NCI-H1436 (cell line): Measurements from ENCODE around the gene SMYD3.
"Not testable (repeated sequence)": the region's sequence is repeated elsewhere in the genome, so short reads cannot be mapped to it uniquely, and the experiment has no call there.

Source experiments
- DNase-seq: peaks from one replicate; lab custom pipeline; 2025; lab: John Stamatoyannopoulos, UW

Gene SMYD3

DNA sequence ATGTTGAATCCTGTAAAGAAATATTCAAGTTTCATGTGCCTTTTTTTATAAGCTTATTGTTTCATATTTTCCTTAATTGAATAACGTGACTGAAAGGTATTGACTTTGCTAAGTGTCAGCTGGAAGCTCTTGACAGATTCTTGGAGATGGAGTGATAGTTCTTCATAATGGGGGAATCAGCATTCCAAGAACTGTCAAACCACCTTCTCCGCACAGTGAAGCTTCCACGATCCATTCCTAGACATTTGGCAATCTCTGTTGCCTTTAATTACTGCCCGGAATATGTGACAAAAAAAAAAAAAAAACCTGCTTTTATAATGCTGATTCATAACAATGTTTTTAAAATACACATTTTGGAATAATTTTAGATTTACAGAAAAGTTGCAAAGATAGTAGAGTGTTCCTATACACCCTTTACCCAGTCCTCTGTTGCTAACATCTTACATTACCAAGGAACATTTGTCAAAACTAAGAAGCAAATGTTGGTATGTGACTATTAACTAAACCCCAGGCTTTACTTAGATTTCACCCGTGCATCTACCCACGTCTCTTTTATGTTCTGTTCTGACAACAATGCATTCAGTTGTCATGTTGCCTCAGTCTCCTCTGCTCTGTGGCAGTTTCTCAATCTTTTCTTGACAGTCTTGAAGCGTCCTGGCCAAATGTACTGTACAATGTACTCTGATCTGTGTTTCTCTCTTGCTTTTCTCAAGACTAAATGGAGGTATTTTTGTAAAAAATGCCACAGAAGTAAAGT, 674.1 kb downstream of the SMYD3 start:
- no peak for DNase-seq

- DNase-seq: no peak
Observed at GRCh38 chr1:245831518-245831917, 675.6 kb downstream of the SMYD3 start.

GRCh38 chr1:245829826-245830225, 677.3 kb downstream of the SMYD3 start:
- DNase-seq: no peak

GRCh38 chr1:245829194-245829593, 677.9 kb downstream of the SMYD3 start:
- DNase-seq: no peak

DNA sequence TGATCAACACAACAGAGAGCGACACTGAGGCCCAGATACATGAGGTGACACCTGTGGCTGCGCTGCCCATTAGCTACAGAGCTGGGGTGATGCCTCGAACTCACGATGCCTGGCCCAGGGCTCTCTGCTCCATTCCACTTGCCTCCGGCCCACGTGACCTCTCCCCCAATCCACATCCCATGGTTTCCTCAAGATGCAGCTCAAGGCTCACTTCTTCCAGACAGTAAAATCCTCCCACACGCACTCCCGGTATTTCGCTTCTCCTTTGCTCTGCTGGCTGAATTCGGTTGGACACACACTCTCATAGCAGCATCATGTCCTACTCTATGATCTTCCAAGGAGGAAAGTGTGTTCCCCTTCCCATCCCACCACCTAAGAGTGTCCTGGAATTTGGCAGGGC, 679.8 kb downstream of the SMYD3 start:
- DNase-seq: no peak

DNA sequence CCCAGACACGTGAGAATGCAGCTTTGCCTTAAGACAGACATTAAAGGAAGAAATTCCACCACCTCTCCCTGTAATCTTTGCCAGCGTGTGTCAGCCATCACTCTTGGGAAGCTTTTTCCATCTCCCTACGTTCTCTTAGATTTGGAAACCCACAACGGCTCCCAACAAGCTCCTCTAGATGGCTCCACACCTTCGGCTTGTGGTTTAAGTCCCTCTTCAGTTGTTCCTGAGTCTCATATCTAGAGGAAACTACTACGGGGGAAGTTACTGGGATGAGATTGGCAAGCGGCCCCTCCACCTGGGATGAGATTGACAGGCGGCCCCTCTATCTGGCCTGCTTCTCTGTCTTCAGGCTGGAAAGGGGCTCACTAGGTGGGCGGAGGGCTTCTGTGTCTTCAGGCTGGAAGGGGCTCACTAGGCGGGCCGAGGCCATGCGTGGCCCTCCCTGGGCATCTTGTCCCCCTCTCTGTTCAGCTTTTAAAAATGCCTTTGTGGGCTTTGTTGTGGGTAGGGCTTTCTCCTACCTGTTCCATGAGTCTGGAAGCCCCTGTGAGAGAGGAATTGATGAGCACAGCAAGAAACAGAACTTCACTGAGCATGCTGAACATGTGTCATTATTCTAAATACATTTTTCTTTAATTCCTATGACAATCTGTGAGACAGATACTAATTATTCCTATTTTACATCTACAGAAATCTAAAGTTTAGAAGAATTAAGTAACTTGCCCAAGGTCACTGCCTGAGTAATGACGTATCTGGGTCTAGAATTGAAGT, 681.8 kb downstream of the SMYD3 start:
- DNase-seq: no peak

- DNase-seq: no peak
Observed at GRCh38 chr1:245823408-245824147, 683.5 kb downstream of the SMYD3 start.

DNA sequence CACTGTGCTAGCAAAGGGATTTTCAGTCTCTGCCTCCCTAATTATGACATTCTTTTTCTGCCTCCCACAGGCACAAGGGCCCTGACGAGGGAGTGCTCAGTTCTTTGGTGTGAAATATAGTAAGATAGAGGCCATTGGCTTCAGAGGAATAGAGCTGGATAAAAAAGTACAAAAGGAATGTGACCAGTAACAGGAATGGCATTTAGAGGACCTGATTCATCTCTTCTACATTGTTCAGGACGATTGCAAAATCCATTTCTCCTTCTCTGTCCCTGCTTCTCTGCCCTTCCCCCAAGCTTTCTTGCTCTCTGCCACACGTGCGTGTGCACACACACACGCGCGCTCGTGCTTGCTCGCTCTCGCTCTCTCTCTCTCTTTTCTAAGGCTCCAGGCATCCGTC, 684.1 kb downstream of the SMYD3 start:
- no peak for DNase-seq

GRCh38 chr1:245818363-245818762, 688.7 kb downstream of the SMYD3 start:
- DNase-seq: not testable (repeated sequence)

DNA sequence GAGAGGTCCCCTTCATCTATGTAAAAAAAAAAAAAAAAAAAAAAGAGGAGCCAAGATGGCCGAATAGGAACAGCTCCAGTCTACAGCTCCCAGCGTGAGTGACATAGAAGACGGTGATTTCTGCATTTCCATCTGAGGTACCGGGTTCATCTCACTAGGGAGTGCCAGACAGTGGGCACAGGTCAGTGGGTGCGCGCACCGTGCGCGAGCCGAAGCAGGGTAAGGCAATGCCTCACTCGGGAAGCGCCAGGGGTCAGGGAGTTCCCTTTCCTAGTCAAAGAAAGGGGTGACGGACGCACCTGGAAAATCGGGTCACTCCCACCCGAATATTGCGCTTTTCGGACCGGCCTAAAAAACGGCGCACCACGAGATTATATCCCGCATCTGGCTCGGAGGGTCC, 690.6 kb downstream of the SMYD3 start:
- DNase-seq: not testable (repeated sequence)

- no peak for DNase-seq
Observed at GRCh38 chr1:245814651-245815050, 692.4 kb downstream of the SMYD3 start.

- no peak for DNase-seq
Observed at GRCh38 chr1:245812278-245812677, 694.8 kb downstream of the SMYD3 start.

DNA sequence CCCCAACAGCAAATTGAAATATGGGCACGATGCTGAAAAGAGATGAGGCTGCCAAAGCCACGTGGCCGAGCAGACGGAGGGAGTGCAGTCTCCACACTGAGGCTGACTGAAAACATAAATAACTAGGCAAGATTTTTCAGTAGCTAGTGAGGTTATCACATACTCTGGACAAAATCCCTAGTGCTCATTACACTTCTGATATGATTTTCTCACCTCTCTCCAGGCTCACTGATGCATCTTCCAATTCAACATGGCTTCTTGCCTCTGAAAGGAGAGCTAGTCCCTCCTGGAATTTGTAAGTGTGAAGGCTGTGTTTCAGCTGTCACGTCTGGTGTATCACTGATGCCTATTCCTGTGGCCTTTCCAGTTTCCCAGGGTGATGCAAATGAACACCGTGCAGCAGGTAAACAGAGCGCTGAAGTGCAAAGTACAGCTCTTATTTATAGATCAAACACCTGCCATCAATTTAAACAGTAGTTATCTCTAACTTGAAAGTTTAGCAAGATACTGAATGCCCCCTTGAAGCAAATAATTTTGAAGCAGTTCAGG, 696.2 kb downstream of the SMYD3 start:
- DNase-seq: peak; percentile 44

DNA sequence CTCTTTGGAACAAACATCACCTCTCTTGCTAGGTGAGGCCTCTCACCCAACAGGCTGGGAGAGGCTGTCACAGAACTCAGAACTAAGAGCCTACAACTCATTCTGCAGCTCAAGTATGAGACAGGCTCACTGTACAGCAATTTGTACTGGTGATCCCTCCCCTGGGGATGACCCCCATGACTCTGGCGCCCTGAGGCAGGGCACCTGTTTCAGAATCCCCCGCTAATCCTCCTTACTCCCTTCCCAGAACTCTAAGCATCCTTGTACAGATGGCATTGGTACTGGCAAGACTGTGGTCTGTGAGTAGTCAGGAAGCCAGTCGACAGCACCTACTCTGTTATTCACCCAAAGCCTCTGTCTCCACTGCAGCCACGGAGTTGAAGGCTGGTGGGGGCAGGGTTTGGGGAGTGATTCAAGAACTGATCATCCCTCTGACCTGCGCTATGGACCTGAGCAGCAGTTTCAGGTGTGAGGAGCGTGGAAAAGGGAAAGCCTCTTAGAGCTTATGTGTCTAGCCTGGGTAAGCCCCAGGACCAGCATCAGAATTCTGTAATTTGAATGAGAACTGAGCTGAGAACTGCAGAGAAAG, 696.8 kb downstream of the SMYD3 start:
- DNase-seq: no peak

GRCh38 chr1:245809361-245809760, 697.7 kb downstream of the SMYD3 start:
- DNase-seq: no peak

DNA sequence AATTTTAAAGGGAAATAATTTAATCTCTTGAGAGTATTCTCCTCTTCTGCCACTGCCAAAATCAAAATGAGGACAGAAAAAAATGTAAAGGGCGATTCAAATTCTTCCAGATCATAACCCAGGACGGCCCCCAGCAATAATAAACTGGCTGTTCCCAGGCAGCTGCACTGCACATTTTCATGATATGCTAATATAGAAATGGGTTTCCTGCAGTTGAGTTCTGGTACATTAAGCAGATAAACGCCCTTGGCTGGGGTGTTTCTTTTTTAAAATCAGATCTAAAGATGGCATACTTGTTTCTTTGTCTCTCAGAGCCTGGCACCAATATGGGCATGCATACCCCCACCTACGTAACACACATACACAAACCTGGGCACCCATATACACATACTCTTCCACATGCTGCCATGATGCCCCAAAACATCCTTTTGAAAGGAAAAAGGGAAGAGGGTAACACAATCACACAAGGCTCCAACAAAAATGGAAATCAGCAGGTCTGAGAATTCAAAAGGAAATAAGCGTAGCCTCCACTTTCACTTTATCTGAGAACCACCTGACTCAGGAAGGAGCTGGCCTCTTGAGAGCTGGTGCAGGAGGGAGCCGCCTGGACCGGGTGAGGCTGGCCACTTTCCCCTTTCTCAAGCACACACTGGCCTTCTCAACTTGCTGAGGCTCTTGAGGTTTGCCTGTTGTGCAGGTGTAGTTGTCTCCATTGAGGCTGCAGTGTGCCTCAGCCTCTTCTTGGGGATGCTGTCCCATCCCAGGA, 698.9 kb downstream of the SMYD3 start:
- no peak for DNase-seq

- DNase-seq: peak; percentile 54
Observed at GRCh38 chr1:245807306-245807705, 699.8 kb downstream of the SMYD3 start.

GRCh38 chr1:245805532-245805931, 701.5 kb downstream of the SMYD3 start:
- DNase-seq: no peak

DNA sequence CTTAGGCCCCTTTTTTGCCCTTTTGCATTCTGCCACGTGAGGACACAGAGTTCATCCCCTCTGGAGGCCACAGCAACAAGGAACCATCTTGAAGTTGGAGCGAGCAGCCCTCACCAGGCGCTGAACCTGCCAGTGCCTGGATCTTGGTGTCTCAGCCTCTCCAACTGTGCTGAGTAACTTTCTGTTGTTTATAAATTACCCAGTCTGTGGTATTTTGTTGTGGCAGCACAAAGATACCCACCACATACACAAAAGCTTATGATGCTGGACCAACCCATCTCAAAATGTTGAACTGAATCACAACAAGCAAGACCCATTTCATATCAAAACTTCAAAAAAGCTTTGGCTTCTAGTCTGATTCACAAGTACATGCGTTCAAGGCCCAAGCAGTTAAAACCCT, 702.4 kb downstream of the SMYD3 start:
- DNase-seq: no peak

DNA sequence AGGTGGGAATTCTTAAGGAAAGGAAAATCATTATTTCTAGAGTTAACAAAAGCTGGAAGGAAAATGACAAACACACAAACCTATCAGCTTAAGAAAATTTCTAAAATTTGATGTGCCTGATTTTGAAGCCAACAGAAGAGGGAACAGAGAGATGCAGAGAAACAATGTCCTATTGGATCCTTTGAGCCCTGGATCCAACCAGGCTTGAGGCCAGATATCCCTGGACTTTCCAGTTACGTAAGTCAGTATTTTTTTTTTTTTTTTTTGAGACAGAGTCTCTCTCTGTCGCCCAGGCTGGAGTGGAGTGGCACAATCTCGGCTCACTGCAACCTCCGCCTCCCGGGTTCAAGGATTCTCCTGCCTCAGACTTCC, 703.4 kb downstream of the SMYD3 start:
- no peak for DNase-seq

DNA sequence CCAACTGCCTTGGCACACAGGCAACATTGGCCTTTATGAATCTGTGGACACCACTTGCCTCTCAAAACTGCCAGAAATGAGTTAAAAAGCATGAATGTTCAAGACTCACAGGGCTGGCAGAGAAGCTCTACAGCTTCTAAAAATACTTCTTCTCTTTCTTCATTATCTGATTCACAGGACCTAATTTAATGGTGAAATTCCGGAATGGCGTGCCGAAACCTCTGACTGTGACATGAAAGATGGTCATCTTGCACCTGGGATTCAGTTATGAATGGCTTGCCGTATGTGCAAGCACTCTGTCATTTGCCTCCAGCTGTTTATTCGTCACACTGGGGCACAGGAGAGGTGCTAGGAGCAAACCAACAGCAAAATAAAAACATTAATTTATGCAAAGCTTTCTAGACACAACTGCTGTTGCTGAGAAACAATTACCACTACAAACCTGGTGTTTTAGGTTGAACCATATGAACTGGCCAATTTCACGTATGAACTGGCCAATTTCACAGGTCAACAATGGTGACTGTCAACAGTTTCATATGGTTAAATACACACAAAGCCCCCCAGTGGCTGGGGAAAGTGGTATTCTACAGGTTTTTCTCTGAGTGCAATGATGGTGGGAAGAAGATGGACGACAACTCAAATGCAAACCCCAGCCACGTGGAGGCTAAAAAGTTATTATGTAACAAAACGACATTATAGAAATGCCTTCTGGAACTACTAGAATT, 704.0 kb downstream of the SMYD3 start:
- DNase-seq: no peak
